ENCODE measurements around the gene INPP5D. TPM values are rescaled to one million over a fixed set of nuclear protein-coding genes. Genes with fewer than 3 reads are reported as not detected.

INPP5D gene
- total RNA-seq, 3 donors from 2014 or later, result 8.2 to 14.4 (median 9.1) TPM

DNA sequence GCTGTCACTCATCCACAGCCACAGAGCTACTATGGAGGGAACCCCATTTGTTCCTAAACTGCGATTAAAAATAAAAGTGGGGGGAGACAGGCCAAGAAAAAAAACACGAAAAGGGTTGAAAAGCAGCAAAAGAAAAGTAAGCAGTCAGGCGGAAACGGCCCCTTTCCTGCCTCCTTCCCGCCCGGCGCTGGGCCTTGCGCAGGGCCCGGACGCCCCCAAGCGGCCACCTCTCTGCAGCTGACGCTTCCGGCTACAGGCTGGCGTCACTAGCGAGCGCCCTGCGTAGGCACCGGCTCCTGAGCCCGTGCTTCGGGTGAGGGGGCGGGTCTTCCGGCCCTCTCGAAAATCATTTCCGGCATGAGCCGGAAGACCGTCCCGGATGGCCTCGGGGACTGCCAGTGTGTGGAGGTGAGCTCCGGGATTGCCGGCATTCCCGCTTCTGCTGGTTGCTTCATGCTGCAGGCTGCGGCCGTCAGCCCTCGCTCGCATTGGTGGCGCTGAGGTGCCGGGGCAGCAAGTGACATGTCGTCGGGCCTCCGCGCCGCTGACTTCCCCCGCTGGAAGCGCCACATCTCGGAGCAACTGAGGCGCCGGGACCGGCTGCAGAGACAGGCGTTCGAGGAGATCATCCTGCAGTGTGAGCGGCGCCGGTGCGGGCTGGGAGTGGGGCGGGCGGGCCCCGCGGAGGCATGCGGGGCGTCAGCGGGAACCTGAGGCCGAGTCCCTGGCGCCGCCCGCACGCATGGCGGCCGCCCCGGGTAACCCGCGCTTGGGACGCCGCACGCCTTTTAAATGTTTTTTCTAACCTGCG lies 191.4 kb downstream of the INPP5D start, which contains the start of gene ATG16L1:
TSS of gene ATG16L1 (plus strand) at position 368 of the 811 bp plus-strand sequence. CDS start at position 523, 155 bp downstream.
- H3K4me3 ChIP-seq, result peak within 1 kb of the TSS; percentile 92
- TF ChIP-seq, protein P1, sequence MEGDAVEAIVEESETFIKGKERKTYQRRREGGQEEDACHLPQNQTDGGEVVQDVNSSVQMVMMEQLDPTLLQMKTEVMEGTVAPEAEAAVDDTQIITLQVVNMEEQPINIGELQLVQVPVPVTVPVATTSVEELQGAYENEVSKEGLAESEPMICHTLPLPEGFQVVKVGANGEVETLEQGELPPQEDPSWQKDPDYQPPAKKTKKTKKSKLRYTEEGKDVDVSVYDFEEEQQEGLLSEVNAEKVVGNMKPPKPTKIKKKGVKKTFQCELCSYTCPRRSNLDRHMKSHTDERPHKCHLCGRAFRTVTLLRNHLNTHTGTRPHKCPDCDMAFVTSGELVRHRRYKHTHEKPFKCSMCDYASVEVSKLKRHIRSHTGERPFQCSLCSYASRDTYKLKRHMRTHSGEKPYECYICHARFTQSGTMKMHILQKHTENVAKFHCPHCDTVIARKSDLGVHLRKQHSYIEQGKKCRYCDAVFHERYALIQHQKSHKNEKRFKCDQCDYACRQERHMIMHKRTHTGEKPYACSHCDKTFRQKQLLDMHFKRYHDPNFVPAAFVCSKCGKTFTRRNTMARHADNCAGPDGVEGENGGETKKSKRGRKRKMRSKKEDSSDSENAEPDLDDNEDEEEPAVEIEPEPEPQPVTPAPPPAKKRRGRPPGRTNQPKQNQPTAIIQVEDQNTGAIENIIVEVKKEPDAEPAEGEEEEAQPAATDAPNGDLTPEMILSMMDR (IDR thresholded peaks at IDR 0.05), result peak; percentile 91
- no peaks in the 10 kb centered on the region for H3K9me3 ChIP-seq
- peaks cover 17% of the 10 kb centered on the region for H3K4me1 ChIP-seq (ENCODE audit: low read depth)
- no peaks in the 10 kb centered on the region for H3K36me3 ChIP-seq (ENCODE audit: low read depth)
- ATAC-seq, result peak; percentile 98
- DNase-seq, result peak; percentile 98
- intact Hi-C loops (cut with DNase I, micrococcal nuclease), result no loop called here

DNA sequence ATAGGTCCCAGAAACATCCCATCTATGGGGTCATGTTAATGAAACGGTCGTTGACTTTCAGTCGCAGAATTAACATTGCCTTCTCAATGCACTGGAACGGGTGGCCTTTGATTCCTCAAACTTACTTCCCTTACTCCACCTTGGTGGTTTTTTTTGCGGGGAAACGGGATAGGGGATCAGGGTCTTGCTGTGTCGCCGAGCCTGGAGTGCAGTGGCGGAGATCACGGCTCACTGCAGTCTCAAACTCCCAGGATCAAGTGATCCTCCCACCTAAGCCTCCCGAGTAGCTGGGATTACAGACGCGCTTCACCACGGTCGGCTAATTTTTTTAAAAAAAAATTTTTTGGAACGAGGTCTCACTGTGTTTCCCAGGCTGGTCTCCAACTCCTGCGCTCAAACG lies 192.1 kb downstream of the INPP5D start:
- no peaks in the 10 kb centered on the region for H3K9me3 ChIP-seq
- no peak for DNase-seq
- intact Hi-C loops (cut with DNase I, micrococcal nuclease), result no loop called here
- peaks cover 17% of the 10 kb centered on the region for H3K4me1 ChIP-seq (ENCODE audit: low read depth)
- TF ChIP-seq, protein P1 (IDR thresholded peaks at IDR 0.05), result no peak
- no peaks in the 10 kb centered on the region for H3K36me3 ChIP-seq (ENCODE audit: low read depth)
- H3K4me3 ChIP-seq, result peak overlapping the region; percentile 92
- no peak for ATAC-seq

DNA sequence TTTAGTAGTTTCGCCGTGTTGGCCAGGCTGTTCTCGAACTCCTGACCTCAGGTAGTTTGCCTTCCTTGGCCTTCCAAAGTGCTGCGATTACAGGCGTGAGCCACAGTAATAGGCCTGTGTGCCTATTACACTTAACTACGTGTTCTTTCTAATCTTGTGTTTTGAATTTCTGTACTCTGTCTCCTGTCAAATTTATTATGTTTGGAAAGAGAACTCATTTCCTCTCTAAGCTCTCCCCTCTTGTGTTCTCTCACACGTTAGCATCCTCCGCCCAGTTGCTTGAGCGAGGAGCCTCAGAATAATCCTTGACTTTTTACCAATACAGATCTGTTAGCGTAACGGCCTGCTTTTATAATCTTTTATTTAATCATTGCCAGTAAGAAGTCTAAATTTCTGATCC lies 195.0 kb downstream of the INPP5D start:
- TF ChIP-seq, protein P1 (IDR thresholded peaks at IDR 0.05), result no peak
- ATAC-seq, result no peak

DNA sequence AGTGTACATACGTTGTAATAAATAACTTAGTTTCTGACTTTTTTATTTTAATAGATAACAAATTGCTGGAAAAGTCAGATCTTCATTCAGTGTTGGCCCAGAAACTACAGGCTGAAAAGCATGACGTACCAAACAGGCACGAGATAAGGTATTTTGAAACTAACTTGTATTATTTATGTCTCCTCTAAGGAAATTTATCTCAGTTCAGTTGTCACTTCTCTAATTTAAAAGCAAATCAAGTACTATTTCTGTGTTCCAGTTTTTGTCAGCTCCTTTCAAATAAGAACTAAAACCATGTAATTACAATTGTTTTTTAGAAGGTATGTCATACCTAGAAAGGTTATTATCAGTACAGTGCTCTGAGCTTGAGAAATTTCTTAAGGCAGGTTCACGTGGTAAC lies 195.9 kb downstream of the INPP5D start:
- Histone ChIP-seq H3K36me3 (ENCODE audit: low read depth) (no peaks in the 10 kb centered on the region), H3K4me3 (no peak overlapping the region), H3K4me1 (ENCODE audit: low read depth) (peaks cover 17% of the 10 kb centered on the region), H3K9me3 (no peaks in the 10 kb centered on the region)
- intact Hi-C loops (cut with DNase I, micrococcal nuclease), result no loop called here
- DNase-seq, result no peak
- no peak for ATAC-seq
- TF ChIP-seq, protein P1 (IDR thresholded peaks at IDR 0.05), result no peak

More for the DNA sequence above, 195.0 kb downstream of the INPP5D start:
- H3K4me3 ChIP-seq, result no peak overlapping the region
- H3K4me1 ChIP-seq (ENCODE audit: low read depth), result peaks cover 17% of the 10 kb centered on the region
- H3K9me3 ChIP-seq, result no peaks in the 10 kb centered on the region
- DNase-seq, result no peak
- intact Hi-C loops (cut with DNase I, micrococcal nuclease), result no loop called here
- no peaks in the 10 kb centered on the region for H3K36me3 ChIP-seq (ENCODE audit: low read depth)

Other genes with a start within 250 kb of the INPP5D start
- 10 to 100 TPM; 13.3 to 48.1 (median 31.5) TPM for gene SNORC, start 190.1 kb upstream of the INPP5D start, total RNA-seq
- 10 to 100 TPM; 20.1 to 67.5 (median 38.0) TPM for gene NGEF, start 47.1 kb upstream of the INPP5D start, total RNA-seq
- gene NEU2, start 27.7 kb upstream of the INPP5D start, total RNA-seq, result not detected
- gene ATG16L1, start 191.3 kb downstream of the INPP5D start, total RNA-seq, result 10 to 100 TPM; 29.5 to 42.9 (median 36.0) TPM
- gene SAG, start 247.5 kb downstream of the INPP5D start, total RNA-seq, result under 1 TPM in 1 of 3 donors, not detected in 2; 0.63 TPM